Spleen (tissue), 11 donors: ENCODE results near the gene AADACL3. TPM values are rescaled to one million over a fixed set of nuclear protein-coding genes. Genes with fewer than 3 reads are reported as not detected.

Source experiments
- DNase-seq: peaks from one replicate; pipeline ENCODE4 v3.0.0-alpha.2; 2020
- H3K27ac ChIP-seq, 8 donors: fragments of 200-600 bp; sonication (generic) in 7 of 8; 1 replicate in 4 of 8; 2 replicates in 4 of 8; pipeline versions ENCODE4 v1.5.0 to v1.8.0; 2016 to 2021; ENCODE audit warnings: inconsistent platforms in 4 of 8, mild to moderate bottlenecking in 4 of 8, moderate library complexity in 1 of 8
- H3K27me3 ChIP-seq, 7 donors: fragments of 200-600 bp; sonication (generic) in 6 of 7; replicated peaks in 1 of 7; 1 replicate in 4 of 7; 2 replicates in 3 of 7; pipeline versions ENCODE4 v1.5.0 to v1.8.0; 2016 to 2021; ENCODE audit warnings: inconsistent platforms in 3 of 7, mild to moderate bottlenecking in 1 of 7
- H3K36me3 ChIP-seq, 6 donors: fragments of 200-600 bp; sonication (generic) in 5 of 6; 1 replicate in 4 of 6; 2 replicates in 2 of 6; pipeline versions ENCODE4 v1.5.0 to v1.8.0; 2016 to 2021; ENCODE audit warnings: inconsistent platforms in 2 of 6
- H3K4me1 ChIP-seq, 6 donors: fragments of 200-600 bp; sonication (generic) in 5 of 6; 1 replicate in 3 of 6; 2 replicates in 3 of 6; pipeline versions ENCODE4 v1.5.0 to v1.8.0; 2016 to 2021; ENCODE audit warnings: inconsistent platforms in 3 of 6
- H3K4me3 ChIP-seq, 8 donors: fragments of 200-600 bp; sonication (generic) in 7 of 8; 1 replicate in 4 of 8; 2 replicates in 4 of 8; pipeline versions ENCODE4 v1.5.0 to v1.8.0; 2016 to 2021; ENCODE audit warnings: inconsistent platforms in 4 of 8, mild to moderate bottlenecking in 4 of 8, moderate library complexity in 2 of 8
- H3K9me3 ChIP-seq, 8 donors: fragments of 200-600 bp; sonication (generic) in 7 of 8; 1 replicate in 4 of 8; 2 replicates in 4 of 8; pipeline versions ENCODE4 v1.5.0 to v1.8.0; 2016 to 2021; ENCODE audit warnings: inconsistent platforms in 4 of 8
- POLR2A ChIP-seq, 3 donors: fragments of 450-650 bp; IDR thresholded peaks; one replicate each; pipeline ENCODE4 v1.5.1; 2017; ENCODE audit warnings: antibody characterized with exemption in 3 of 3, mild to moderate bottlenecking in 1 of 3
- POLR2AphosphoS5 ChIP-seq, 3 donors: sonication (generic); formaldehyde crosslinking; IDR thresholded peaks; one replicate each; pipeline ENCODE4 v1.5.1; 2017; ENCODE audit warnings: antibody characterized with exemption in 3 of 3
- WGBS, 5 donors: extraction: QIAGEN DNeasy Blood & Tissue Kit in 3 of 5; methylation state at CpG; one replicate each; pipeline versions ENCODE4 v1.1.5 to v1.1.7; 2013 to 2018; 5-methylcytosine and 5-hydroxymethylcytosine counted together
- intact Hi-C: fragments of 100-400 bp; cut with DNase I; formaldehyde crosslinking; loops from one replicate; pipeline ENCODE4 v1.15.0; 2023; ENCODE audit warnings: low total_unique reads
- polyA plus RNA-seq, 3 donors: library from polyadenylated mRNA; stranded (reverse); fragments of 200-250 nt; gene quantifications; one replicate each; pipeline ENCODE4 v1.2.1, GENCODE V29; 2013
- total RNA-seq, 7 donors: library from RNA; depleted of rRNA in 3 of 7; stranded (reverse); fragments of >200 nt in 3 of 7; fragmentation: NEBNext Ultra II Directional in 4 of 7; extraction: Animal tissue kit (Norgen Biotek cat#: 25700) in 4 of 7; gene quantifications; one replicate each; pipeline versions ENCODE4 v1.1.0 to v1.2.1, GENCODE V29; 2016 to 2021
- TF ChIP-seq, protein P1 (sequence below), 11 experiments: fragments of 200-600 bp in 7 of 11; fragments of 450-650 bp in 4 of 11; sonication (generic) in 4 of 11; IDR thresholded peaks in 8 of 11; conservative IDR thresholded peaks in 3 of 11; 1 replicate in 7 of 11; 2 replicates in 4 of 11; pipeline versions ENCODE4 v1.4.0 to v1.8.0; 2016 to 2021; ENCODE audit warnings: antibody characterized with exemption in 11 of 11, inconsistent platforms in 4 of 11, mild to moderate bottlenecking in 1 of 11
- donor health status: healthy with polysubstance abuse.
- donor health status: DM: no; HTN: no; CAD: no; lungs with moderate emphysema.
- donor health status: DM: no; HTN: no; CAD: no.
- donor health status: Bipolar disorder and iron deficiency.
- donor health status: healthy.
- donor health status: DM: no; HTN: no; CAD: no.
- donor health status: DM: yes; HTN: yes; CAD: no.

The AADACL3 gene
- total and polyA plus RNA-seq, 10 donors = not detected

DNA sequence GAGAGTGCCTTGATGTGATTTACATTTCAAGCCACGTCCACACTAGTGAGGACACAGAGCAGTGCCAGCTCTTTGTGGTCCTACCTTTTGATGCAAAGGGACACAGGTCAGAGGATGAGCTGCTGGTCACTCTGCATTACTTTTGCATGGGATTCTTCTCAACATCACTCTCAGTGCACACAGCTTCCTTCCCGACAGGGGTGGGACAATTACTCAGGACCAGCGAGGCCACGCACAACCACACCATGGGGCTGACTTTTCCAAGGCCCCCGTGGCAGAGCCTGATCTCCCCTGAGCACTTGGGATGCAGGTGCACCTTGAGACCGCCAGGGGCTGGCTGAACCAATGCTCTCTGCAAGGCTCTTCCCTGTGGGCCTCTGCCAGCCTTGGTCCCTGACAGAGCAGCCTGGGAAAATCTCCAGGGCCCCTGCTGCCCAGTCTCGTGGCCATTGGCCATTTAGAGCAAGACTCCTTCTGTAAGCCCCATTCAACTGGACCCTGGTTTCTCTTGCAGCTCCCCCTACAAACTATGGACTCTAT is 44.4 kb downstream of the AADACL3 start:
- Histone ChIP-seq H3K9me3 (no peaks in the 10 kb centered on the region), H3K4me3 (no peak overlapping the region), H3K4me1 (no peaks in the 10 kb centered on the region), H3K27ac (no peak overlapping the region), H3K36me3 (no peaks in the 10 kb centered on the region), H3K27me3 (peaks cover 0 to 53% (median 0%) of the 10 kb centered on the region in 7 donors)
- TF ChIP-seq POLR2AphosphoS5 (IDR thresholded peaks at IDR 0.05) (no peak), POLR2A (IDR thresholded peaks at IDR 0.05) (no peak)
- TF ChIP-seq, protein P1, sequence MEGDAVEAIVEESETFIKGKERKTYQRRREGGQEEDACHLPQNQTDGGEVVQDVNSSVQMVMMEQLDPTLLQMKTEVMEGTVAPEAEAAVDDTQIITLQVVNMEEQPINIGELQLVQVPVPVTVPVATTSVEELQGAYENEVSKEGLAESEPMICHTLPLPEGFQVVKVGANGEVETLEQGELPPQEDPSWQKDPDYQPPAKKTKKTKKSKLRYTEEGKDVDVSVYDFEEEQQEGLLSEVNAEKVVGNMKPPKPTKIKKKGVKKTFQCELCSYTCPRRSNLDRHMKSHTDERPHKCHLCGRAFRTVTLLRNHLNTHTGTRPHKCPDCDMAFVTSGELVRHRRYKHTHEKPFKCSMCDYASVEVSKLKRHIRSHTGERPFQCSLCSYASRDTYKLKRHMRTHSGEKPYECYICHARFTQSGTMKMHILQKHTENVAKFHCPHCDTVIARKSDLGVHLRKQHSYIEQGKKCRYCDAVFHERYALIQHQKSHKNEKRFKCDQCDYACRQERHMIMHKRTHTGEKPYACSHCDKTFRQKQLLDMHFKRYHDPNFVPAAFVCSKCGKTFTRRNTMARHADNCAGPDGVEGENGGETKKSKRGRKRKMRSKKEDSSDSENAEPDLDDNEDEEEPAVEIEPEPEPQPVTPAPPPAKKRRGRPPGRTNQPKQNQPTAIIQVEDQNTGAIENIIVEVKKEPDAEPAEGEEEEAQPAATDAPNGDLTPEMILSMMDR (IDR thresholded peaks at IDR 0.05 in 8 of 11, conservative IDR thresholded peaks at IDR 0.05 in 3 of 11) = no peak
- no peak for DNase-seq
- 59 to 74% (median 64%) methylated on average over 6 to 7 of the region's 7 CpGs for WGBS, 5 donors
- intact Hi-C loops = no loop called here

DNA sequence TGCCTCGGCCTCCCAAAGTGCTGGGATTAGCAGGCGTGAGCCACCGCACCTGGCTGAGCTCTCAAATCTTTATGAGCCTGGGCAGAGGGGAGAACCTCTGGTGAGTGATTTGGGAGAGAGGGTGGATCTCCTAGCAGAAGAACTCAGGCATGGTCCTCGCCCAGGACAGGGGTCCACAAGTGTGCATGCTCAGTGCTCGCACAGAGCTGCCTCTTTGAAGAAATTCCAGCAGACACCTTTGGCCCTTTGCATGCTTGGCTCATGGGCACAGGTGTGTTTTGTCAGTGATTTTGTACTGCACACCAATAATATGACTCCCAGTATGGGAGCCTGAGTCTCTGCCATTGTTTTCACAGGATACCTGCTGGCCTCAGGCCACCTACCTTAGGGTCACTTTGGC is 45.9 kb downstream of the AADACL3 start:
- TF ChIP-seq POLR2A (IDR thresholded peaks at IDR 0.05) = no peak
- TF ChIP-seq POLR2AphosphoS5 (IDR thresholded peaks at IDR 0.05) = no peak
- TF ChIP-seq, protein P1 (IDR thresholded peaks at IDR 0.05 in 8 of 11, conservative IDR thresholded peaks at IDR 0.05 in 3 of 11) = no peak
- intact Hi-C loops = no loop called here
- no peaks in the 10 kb centered on the region for H3K4me1 ChIP-seq
- WGBS, 5 donors = 62 to 88% (median 82%) methylated on average over 5 of the region's 5 CpGs
- H3K9me3 ChIP-seq = no peaks in the 10 kb centered on the region
- no peak for DNase-seq
- no peak overlapping the region for H3K27ac ChIP-seq
- peaks cover 0 to 41% (median 0%) of the 10 kb centered on the region in 7 donors for H3K27me3 ChIP-seq
- no peaks in the 10 kb centered on the region for H3K36me3 ChIP-seq
- no peak overlapping the region for H3K4me3 ChIP-seq

DNA sequence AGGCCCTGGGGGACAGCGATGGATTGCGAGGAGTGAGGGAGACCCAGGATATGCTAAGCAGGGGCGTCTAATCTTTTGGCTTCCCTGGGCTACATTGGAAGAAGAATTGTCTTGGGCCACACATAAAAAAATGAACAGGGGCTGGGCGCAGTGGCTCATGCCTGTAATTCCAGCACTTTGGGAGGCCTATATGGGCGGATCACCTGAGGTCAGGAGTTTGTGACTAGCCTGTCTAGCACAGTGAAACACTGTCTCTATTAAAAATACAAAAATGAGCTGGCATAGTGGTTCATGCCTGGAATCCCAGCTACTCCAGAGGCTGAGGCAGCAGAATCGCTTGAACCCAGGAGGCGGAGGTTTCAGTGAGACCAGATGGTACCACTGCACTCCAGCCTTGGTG is 46.9 kb downstream of the AADACL3 start:
- Histone ChIP-seq H3K27me3 (peaks cover 0 to 31% (median 0%) of the 10 kb centered on the region in 7 donors), H3K27ac (no peak overlapping the region), H3K4me3 (no peak overlapping the region), H3K36me3 (no peaks in the 10 kb centered on the region), H3K9me3 (no peaks in the 10 kb centered on the region), H3K4me1 (no peaks in the 10 kb centered on the region)
- intact Hi-C loops = no loop called here
- DNase-seq = no peak
- 82 to 86% (median 82%) methylated on average over 7 of the region's 7 CpGs for WGBS, 5 donors
- TF ChIP-seq POLR2AphosphoS5 (IDR thresholded peaks at IDR 0.05) = no peak
- TF ChIP-seq, protein P1 (IDR thresholded peaks at IDR 0.05 in 8 of 11, conservative IDR thresholded peaks at IDR 0.05 in 3 of 11) = no peak
- TF ChIP-seq POLR2A (IDR thresholded peaks at IDR 0.05) = no peak

DNA sequence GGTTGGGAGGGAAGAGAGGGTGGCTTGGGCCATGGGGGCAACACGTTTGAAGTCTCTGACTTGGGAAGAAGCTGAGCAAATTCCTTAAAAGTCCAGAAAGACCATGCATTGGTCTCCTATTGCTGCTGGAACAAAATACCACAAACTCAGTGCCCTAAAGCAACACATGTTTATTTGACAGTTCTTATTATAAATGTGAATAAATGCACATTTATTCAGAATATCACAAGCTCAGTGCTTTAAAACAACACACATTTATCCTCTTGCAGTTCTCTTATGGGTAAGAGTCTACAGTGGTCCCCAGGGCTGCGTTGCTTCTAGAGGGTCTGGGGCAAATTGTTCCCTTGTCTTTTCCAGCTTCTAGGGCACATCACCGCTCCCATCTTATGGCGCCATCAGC is 47.6 kb downstream of the AADACL3 start:
- 66 to 77% (median 72%) methylated on average over 4 of the region's 4 CpGs for whole genome bisulfite sequencing, 5 donors
- intact Hi-C loops = no loop called here
- DNase-seq = no peak
- Histone ChIP-seq H3K27ac (no peak overlapping the region), H3K4me3 (no peak overlapping the region), H3K4me1 (no peaks in the 10 kb centered on the region), H3K9me3 (no peaks in the 10 kb centered on the region), H3K36me3 (no peaks in the 10 kb centered on the region), H3K27me3 (peaks cover 0 to 29% (median 0%) of the 10 kb centered on the region in 7 donors)
- TF ChIP-seq POLR2AphosphoS5 (IDR thresholded peaks at IDR 0.05) (no peak), POLR2A (IDR thresholded peaks at IDR 0.05) (no peak)
- TF ChIP-seq, protein P1 (IDR thresholded peaks at IDR 0.05 in 8 of 11, conservative IDR thresholded peaks at IDR 0.05 in 3 of 11) = no peak
